GM12864 (cell line): Measurements from ENCODE around the gene PRKCSH.

Experiments used
- DNase-seq: peaks from one replicate; pipeline ENCODE4 v3.0.0-alpha.2; 2011; ENCODE audit warnings: low read depth
- H3K4me3 ChIP-seq: 2 replicates; pipeline ENCODE4 v1.5.1; 2011; ENCODE audit warnings: mild to moderate bottlenecking, low read depth, low read length, control low read depth
- CTCF ChIP-seq: IDR thresholded peaks from 2 replicates; pipeline ENCODE4 v1.5.1; 2011; ENCODE audit warnings: low read depth, mild to moderate bottlenecking, moderate library complexity, low read length, control low read depth, inconsistent platforms; ENCODE audit errors: missing control alignments

The PRKCSH gene

GRCh38 chr19:11447347-11448262, 12.2 kb downstream of the PRKCSH start:
- DNase-seq, result no peak
- no peak for TF ChIP-seq CTCF
- no peak overlapping the region for H3K4me3 ChIP-seq

- H3K4me3 ChIP-seq, result no peak overlapping the region
- TF ChIP-seq CTCF, result no peak
- no peak for DNase-seq
Observed at GRCh38 chr19:11448410-11448809, 13.0 kb downstream of the PRKCSH start.

- no peak for TF ChIP-seq CTCF
- H3K4me3 ChIP-seq, result no peak overlapping the region
- no peak for DNase-seq
Observed at GRCh38 chr19:11448923-11449554, 13.6 kb downstream of the PRKCSH start.

- no peak overlapping the region for H3K4me3 ChIP-seq
- DNase-seq, result no peak
- TF ChIP-seq CTCF, result no peak
Observed at GRCh38 chr19:11450570-11451326, 15.3 kb downstream of the PRKCSH start.

- no peak for DNase-seq
- no peak overlapping the region; the same call in 1 of the 2 replicates for H3K4me3 ChIP-seq
Observed at GRCh38 chr19:11451327-11451870, 16.0 kb downstream of the PRKCSH start.

More at GRCh38 chr19:11451327-11451870, 16.0 kb downstream of the PRKCSH start:
- no peak for TF ChIP-seq CTCF
